ENCODE measurements around the gene USP14. TPM values are rescaled to one million over a fixed set of nuclear protein-coding genes. Genes with fewer than 3 reads are reported as not detected.

USP14 gene
- polyA plus RNA-seq, 1 donor from 2014 or later, result 41.7 TPM

DNA sequence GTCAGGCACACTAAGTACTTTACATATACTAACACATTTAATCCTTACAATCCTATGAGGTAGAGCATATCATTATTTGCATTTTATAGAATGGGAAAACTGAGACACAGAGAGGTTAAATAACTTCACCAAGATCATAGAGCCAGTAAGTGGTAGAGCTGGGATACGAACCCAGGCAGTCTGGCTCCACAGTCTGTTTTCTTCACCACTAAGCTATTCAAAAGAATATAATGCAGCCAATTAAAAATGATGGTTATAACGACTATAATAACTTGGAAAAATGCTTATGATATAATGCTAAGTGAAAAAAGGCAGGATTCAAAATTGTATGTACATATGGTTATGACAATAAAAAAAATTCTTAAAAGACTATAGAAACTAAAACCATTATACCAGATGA, 102.2 kb downstream of the USP14 start:
- no peak overlapping the region for H3K4me2 ChIP-seq (ENCODE audit: low read length)
- no peaks in the 10 kb centered on the region for H3K9me3 ChIP-seq (ENCODE audit: low read length)
- no peaks in the 10 kb centered on the region for H3F3A ChIP-seq (ENCODE audit: insufficient read depth, low read length, poor library complexity, severe bottlenecking)
- no peaks in the 10 kb centered on the region for H4K20me1 ChIP-seq (ENCODE audit: insufficient read depth)
- H3K9me2 ChIP-seq (ENCODE audit: insufficient read depth, low read length), result no peaks in the 10 kb centered on the region
- TF ChIP-seq MXI1 (conservative IDR thresholded peaks at IDR 0.05; ENCODE audit: poor library complexity, severe bottlenecking) (no peak), RAD21 (conservative IDR thresholded peaks at IDR 0.05) (no peak)
- no peak overlapping the region for H3K27ac ChIP-seq (ENCODE audit: low read length)
- H2AFZ ChIP-seq (ENCODE audit: low read depth, low read length), result no peak overlapping the region
- H3K79me2 ChIP-seq (replicated peaks; ENCODE audit: insufficient read depth, low read length), result peaks cover under 1% of the 10 kb centered on the region
- H3K27me3 ChIP-seq (ENCODE audit: insufficient read depth, low read depth, low read length), result no peaks in the 10 kb centered on the region
- peaks cover 14% of the 10 kb centered on the region for H3K36me3 ChIP-seq (ENCODE audit: insufficient read depth, low read length)
- H3K4me3 ChIP-seq (ENCODE audit: low read length), result no peak overlapping the region
- no peak overlapping the region for H3K9ac ChIP-seq (ENCODE audit: low read length)

- peaks cover 14% of the 10 kb centered on the region for H3K36me3 ChIP-seq (ENCODE audit: insufficient read depth, low read length)
- H3K4me3 ChIP-seq (ENCODE audit: low read length), result no peak overlapping the region
- H2AFZ ChIP-seq (ENCODE audit: low read depth, low read length), result no peak overlapping the region
- no peak overlapping the region for H3K27ac ChIP-seq (ENCODE audit: low read length)
- H3K9ac ChIP-seq (ENCODE audit: low read length), result no peak overlapping the region
- no peaks in the 10 kb centered on the region for H3K27me3 ChIP-seq (ENCODE audit: insufficient read depth, low read depth, low read length)
- no peaks in the 10 kb centered on the region for H4K20me1 ChIP-seq (ENCODE audit: insufficient read depth)
- H3K79me2 ChIP-seq (replicated peaks; ENCODE audit: insufficient read depth, low read length), result peaks cover 10% of the 10 kb centered on the region
- H3K9me3 ChIP-seq (ENCODE audit: low read length), result no peaks in the 10 kb centered on the region
- H3F3A ChIP-seq (ENCODE audit: insufficient read depth, low read length, poor library complexity, severe bottlenecking), result no peaks in the 10 kb centered on the region
- H3K4me2 ChIP-seq (ENCODE audit: low read length), result no peak overlapping the region
- no peak for TF ChIP-seq SMC3 (conservative IDR thresholded peaks at IDR 0.05; ENCODE audit: poor library complexity)
- TF ChIP-seq, protein P1, sequence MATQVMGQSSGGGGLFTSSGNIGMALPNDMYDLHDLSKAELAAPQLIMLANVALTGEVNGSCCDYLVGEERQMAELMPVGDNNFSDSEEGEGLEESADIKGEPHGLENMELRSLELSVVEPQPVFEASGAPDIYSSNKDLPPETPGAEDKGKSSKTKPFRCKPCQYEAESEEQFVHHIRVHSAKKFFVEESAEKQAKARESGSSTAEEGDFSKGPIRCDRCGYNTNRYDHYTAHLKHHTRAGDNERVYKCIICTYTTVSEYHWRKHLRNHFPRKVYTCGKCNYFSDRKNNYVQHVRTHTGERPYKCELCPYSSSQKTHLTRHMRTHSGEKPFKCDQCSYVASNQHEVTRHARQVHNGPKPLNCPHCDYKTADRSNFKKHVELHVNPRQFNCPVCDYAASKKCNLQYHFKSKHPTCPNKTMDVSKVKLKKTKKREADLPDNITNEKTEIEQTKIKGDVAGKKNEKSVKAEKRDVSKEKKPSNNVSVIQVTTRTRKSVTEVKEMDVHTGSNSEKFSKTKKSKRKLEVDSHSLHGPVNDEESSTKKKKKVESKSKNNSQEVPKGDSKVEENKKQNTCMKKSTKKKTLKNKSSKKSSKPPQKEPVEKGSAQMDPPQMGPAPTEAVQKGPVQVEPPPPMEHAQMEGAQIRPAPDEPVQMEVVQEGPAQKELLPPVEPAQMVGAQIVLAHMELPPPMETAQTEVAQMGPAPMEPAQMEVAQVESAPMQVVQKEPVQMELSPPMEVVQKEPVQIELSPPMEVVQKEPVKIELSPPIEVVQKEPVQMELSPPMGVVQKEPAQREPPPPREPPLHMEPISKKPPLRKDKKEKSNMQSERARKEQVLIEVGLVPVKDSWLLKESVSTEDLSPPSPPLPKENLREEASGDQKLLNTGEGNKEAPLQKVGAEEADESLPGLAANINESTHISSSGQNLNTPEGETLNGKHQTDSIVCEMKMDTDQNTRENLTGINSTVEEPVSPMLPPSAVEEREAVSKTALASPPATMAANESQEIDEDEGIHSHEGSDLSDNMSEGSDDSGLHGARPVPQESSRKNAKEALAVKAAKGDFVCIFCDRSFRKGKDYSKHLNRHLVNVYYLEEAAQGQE (IDR thresholded peaks at IDR 0.05; ENCODE audit: borderline replicate concordance), result no peak
- no peaks in the 10 kb centered on the region for H3K9me2 ChIP-seq (ENCODE audit: insufficient read depth, low read length)
Observed at GRCh38 chr18:261398-262073, 103.2 kb downstream of the USP14 start.

Small RNA genes lying within 50 kb of the gene (small RNA-seq; reads per million reads assigned to genes)
- 0 reads per million in 3 experiments for gene MIR8078

Other genes starting within 250 kb of the USP14 start
- gene TUBB8B, start 108.9 kb upstream of the USP14 start, polyA plus RNA-seq, result not detected in 2 replicates
- gene THOC1, start 109.5 kb downstream of the USP14 start, polyA plus RNA-seq, result 145 and 168 TPM in 2 replicates